ENCODE measurements around the gene ADAMTS2.

Gene ADAMTS2

GRCh38 chr5:179250561-179251225 is 94.6 kb downstream of the ADAMTS2 start:
- DNase-seq = no peak

- no peak for DNase-seq
Observed at GRCh38 chr5:179246227-179246626, 99.0 kb downstream of the ADAMTS2 start.

- no peak for DNase-seq
Observed at GRCh38 chr5:179245031-179245430, 100.2 kb downstream of the ADAMTS2 start.

- DNase-seq = no peak
Observed at GRCh38 chr5:179244044-179244443, 101.2 kb downstream of the ADAMTS2 start.

- no peak for DNase-seq
Observed at GRCh38 chr5:179243333-179243732, 101.9 kb downstream of the ADAMTS2 start.

- no peak for DNase-seq
Observed at GRCh38 chr5:179242676-179243075, 102.6 kb downstream of the ADAMTS2 start.

- no peak for DNase-seq
Observed at GRCh38 chr5:179241764-179242370, 103.4 kb downstream of the ADAMTS2 start.

GRCh38 chr5:179241175-179241574 is 104.1 kb downstream of the ADAMTS2 start:
- no peak for DNase-seq

- DNase-seq = no peak
Observed at GRCh38 chr5:179240561-179240960, 104.7 kb downstream of the ADAMTS2 start.

- no peak for DNase-seq
Observed at GRCh38 chr5:179239256-179240135, 105.8 kb downstream of the ADAMTS2 start.

GRCh38 chr5:179238628-179238970 is 106.7 kb downstream of the ADAMTS2 start:
- no peak for DNase-seq

- no peak for DNase-seq
Observed at GRCh38 chr5:179237770-179238627, 107.3 kb downstream of the ADAMTS2 start.

GRCh38 chr5:179235416-179236400 is 109.6 kb downstream of the ADAMTS2 start:
- DNase-seq = no peak

- no peak for DNase-seq
Observed at GRCh38 chr5:179234563-179235135, 110.6 kb downstream of the ADAMTS2 start.

GRCh38 chr5:179233909-179234562 is 111.2 kb downstream of the ADAMTS2 start:
- no peak for DNase-seq

GRCh38 chr5:179232091-179232735 is 113.0 kb downstream of the ADAMTS2 start:
- DNase-seq = no peak

GRCh38 chr5:179231309-179231708 is 114.0 kb downstream of the ADAMTS2 start:
- no peak for DNase-seq

- DNase-seq = no peak
Observed at GRCh38 chr5:179230061-179230461, 115.2 kb downstream of the ADAMTS2 start.

GRCh38 chr5:179229331-179229831 is 115.9 kb downstream of the ADAMTS2 start:
- no peak for DNase-seq

Measured in COR-L47 (cell line).